Activated CD8-positive, alpha-beta T cell treated with anti-CD3 and anti-CD28 coated beads for 36 hours (primary cell): ENCODE data around the gene SLC2A2. TPM values are rescaled to one million over a fixed set of nuclear protein-coding genes. Genes with fewer than 3 reads are reported as not detected.
A peak's percentile ranks its signal among the peaks of the same experiment; 100 is the strongest.

Experiments
- ATAC-seq: fragments of 200-7000 bp; cut with Tn5 transposase; one replicate; pipeline ENCODE4 v1.10.0; 2021; ENCODE audit warnings: mild to moderate bottlenecking, moderate library complexity
- CTCF ChIA-PET: fragments of 350-600 bp; sonication (Branson Sonifier 250); formaldehyde crosslinking; loops from one replicate; lab custom pipeline; 2021; ENCODE audit warnings: antibody characterized with exemption; lab: Charles Lee
- POLR2A ChIA-PET: fragments of 350-600 bp; sonication (Branson Sonifier 250); formaldehyde crosslinking; loops from one replicate; lab custom pipeline; 2021; ENCODE audit warnings: antibody characterized with exemption; lab: Charles Lee
- DNase-seq: peaks from one replicate; pipeline ENCODE4 v3.0.0-alpha.2; 2020
- H3K27ac Mint-ChIP-seq: one replicate; pipeline ENCODE4 v1.8.0; 2021; ENCODE audit warnings: mild to moderate bottlenecking, mixed read lengths
- H3K27me3 Mint-ChIP-seq: one replicate; pipeline ENCODE4 v1.8.0; 2021; ENCODE audit warnings: mixed read lengths
- H3K36me3 Mint-ChIP-seq: one replicate; pipeline ENCODE4 v1.8.0; 2021; ENCODE audit warnings: low read depth, mixed read lengths
- H3K4me1 Mint-ChIP-seq: one replicate; pipeline ENCODE4 v1.8.0; 2021; ENCODE audit warnings: low read depth, mixed read lengths
- H3K4me3 Mint-ChIP-seq: one replicate; pipeline ENCODE4 v1.8.0; 2021; ENCODE audit warnings: mild to moderate bottlenecking, moderate library complexity, mixed read lengths
- H3K9me3 Mint-ChIP-seq: one replicate; pipeline ENCODE4 v1.8.0; 2021; ENCODE audit warnings: mixed read lengths
- CTCF ChIP-seq: fragments of 200-600 bp; IDR thresholded peaks from one replicate; pipeline ENCODE4 v1.8.0; 2022; ENCODE audit warnings: antibody characterized with exemption, mild to moderate bottlenecking
- intact Hi-C: fragments of 100-400 bp; cut with micrococcal nuclease; formaldehyde crosslinking; loops from one replicate; pipeline ENCODE4 v1.10.0; 2022
- total RNA-seq, 2 experiments: library from RNA; stranded (reverse); gene quantifications; one replicate each; pipeline ENCODE4 v1.2.3, GENCODE V29; 2021

Gene SLC2A2
- total RNA-seq, 2 experiments from 2014 or later: not detected

- peaks cover 5% of the 10 kb centered on the region for H3K9me3 Mint-ChIP-seq
- H3K36me3 Mint-ChIP-seq: no peaks in the 10 kb centered on the region
- peaks cover 22% of the 10 kb centered on the region for H3K27me3 Mint-ChIP-seq
- ChIA-PET CTCF (no interaction called here), POLR2A (interaction anchor here (0.6 kb wide), 1 partner anchor 38 kb away, joined by 3 read pairs; no protein-coding TSS in a partner anchor)
- intact Hi-C loops: no loop called here
- peak overlapping the region; percentile 38 for H3K27ac Mint-ChIP-seq
- no peak for TF ChIP-seq CTCF
- no peak overlapping the region for H3K4me3 Mint-ChIP-seq
- ATAC-seq: no peak
- H3K4me1 Mint-ChIP-seq: no peaks in the 10 kb centered on the region
- no peak for DNase-seq
These were observed 33.7 kb downstream of the SLC2A2 start for GRCh38 chr3:170992854-170993253.

GRCh38 chr3:170991664-170992063 is 34.9 kb downstream of the SLC2A2 start:
- CTCF ChIA-PET: no interaction called here
- Mint-ChIP-seq H3K27me3 (peaks cover 22% of the 10 kb centered on the region), H3K36me3 (no peaks in the 10 kb centered on the region), H3K4me1 (no peaks in the 10 kb centered on the region), H3K27ac (no peak overlapping the region), H3K9me3 (peaks cover 5% of the 10 kb centered on the region), H3K4me3 (no peak overlapping the region)
- POLR2A ChIA-PET: no interaction called here
- ATAC-seq (no peak), DNase-seq (no peak)
- intact Hi-C loops: no loop called here
- TF ChIP-seq CTCF: no peak

- H3K27me3 Mint-ChIP-seq: peaks cover 31% of the 10 kb centered on the region
- no peak for TF ChIP-seq CTCF
- ChIA-PET CTCF (interaction anchor here (0.8 kb wide), 1 partner anchor 27 kb away, joined by 3 read pairs; no protein-coding TSS in a partner anchor), POLR2A (no interaction called here)
- DNase-seq: no peak
- no peak overlapping the region for H3K4me3 Mint-ChIP-seq
- H3K36me3 Mint-ChIP-seq: no peaks in the 10 kb centered on the region
- H3K4me1 Mint-ChIP-seq: no peaks in the 10 kb centered on the region
- H3K9me3 Mint-ChIP-seq: peaks cover 6% of the 10 kb centered on the region
- no peak overlapping the region for H3K27ac Mint-ChIP-seq
- no peak for ATAC-seq
- intact Hi-C loops: no loop called here
These were observed 37.3 kb downstream of the SLC2A2 start for GRCh38 chr3:170989100-170989648.

GRCh38 chr3:170988378-170988777 is 38.1 kb downstream of the SLC2A2 start:
- ChIA-PET POLR2A (interaction anchor here (0.6 kb wide), 1 partner anchor 503 kb away, joined by 4 read pairs; no protein-coding TSS in a partner anchor), CTCF (no interaction called here)
- intact Hi-C loops: no loop called here
- Mint-ChIP-seq H3K36me3 (no peaks in the 10 kb centered on the region), H3K9me3 (peaks cover 8% of the 10 kb centered on the region), H3K27me3 (peaks cover 35% of the 10 kb centered on the region), H3K27ac (no peak overlapping the region), H3K4me1 (no peaks in the 10 kb centered on the region), H3K4me3 (no peak overlapping the region)
- TF ChIP-seq CTCF: no peak
- DNase-seq: no peak
- no peak for ATAC-seq

- no peak overlapping the region for H3K4me3 Mint-ChIP-seq
- POLR2A ChIA-PET: no interaction called here
- peaks cover 25% of the 10 kb centered on the region for H3K27me3 Mint-ChIP-seq
- no peaks in the 10 kb centered on the region for H3K36me3 Mint-ChIP-seq
- no peaks in the 10 kb centered on the region for H3K4me1 Mint-ChIP-seq
- H3K27ac Mint-ChIP-seq: no peak overlapping the region
- H3K9me3 Mint-ChIP-seq: peaks cover 3% of the 10 kb centered on the region
- no peak for ATAC-seq
- CTCF ChIA-PET: interaction anchor here (0.9 kb wide), 1 partner anchor 20 kb away, joined by 3 read pairs; no protein-coding TSS in a partner anchor
- no peak for TF ChIP-seq CTCF
- DNase-seq: no peak
- intact Hi-C loops: no loop called here
These were observed 41.2 kb downstream of the SLC2A2 start for GRCh38 chr3:170985304-170985703.
